Iris pigment epithelial cell (primary cell): Measurements from ENCODE around the gene KRTAP5-2.

Experiments used
- DNase-seq: peaks from one replicate; pipeline ENCODE4 v3.0.0-alpha.2; 2011; ENCODE audit warnings: low read depth

Gene KRTAP5-2

DNA sequence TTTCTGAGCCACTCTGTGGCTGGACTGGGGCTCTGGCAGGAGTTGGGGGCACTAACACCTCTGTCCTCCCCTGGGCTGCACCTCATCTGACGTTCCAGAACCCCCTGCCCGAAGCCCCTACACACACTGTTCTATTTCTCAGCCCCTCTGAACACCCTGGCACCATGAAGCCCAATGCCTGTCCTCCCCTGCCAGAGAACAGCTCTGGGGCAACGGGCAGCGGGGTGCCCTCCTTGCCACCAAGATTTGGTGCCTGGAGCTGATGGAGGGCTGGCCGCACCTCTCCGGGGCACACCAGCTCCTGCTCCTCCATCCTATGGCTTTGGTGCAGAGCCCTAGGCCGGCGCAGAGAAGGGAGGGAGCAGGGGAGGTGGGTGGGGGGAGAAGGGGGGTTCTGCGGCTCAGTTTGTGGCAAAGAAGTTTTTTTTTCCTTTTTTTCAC lies 42.4 kb downstream of the KRTAP5-2 start:
- no peak for DNase-seq

- DNase-seq = no peak
These were observed 42.9 kb downstream of the KRTAP5-2 start for GRCh38 chr11:1554981-1555712.

GRCh38 chr11:1553808-1554594 lies 44.1 kb downstream of the KRTAP5-2 start:
- DNase-seq = no peak

DNA sequence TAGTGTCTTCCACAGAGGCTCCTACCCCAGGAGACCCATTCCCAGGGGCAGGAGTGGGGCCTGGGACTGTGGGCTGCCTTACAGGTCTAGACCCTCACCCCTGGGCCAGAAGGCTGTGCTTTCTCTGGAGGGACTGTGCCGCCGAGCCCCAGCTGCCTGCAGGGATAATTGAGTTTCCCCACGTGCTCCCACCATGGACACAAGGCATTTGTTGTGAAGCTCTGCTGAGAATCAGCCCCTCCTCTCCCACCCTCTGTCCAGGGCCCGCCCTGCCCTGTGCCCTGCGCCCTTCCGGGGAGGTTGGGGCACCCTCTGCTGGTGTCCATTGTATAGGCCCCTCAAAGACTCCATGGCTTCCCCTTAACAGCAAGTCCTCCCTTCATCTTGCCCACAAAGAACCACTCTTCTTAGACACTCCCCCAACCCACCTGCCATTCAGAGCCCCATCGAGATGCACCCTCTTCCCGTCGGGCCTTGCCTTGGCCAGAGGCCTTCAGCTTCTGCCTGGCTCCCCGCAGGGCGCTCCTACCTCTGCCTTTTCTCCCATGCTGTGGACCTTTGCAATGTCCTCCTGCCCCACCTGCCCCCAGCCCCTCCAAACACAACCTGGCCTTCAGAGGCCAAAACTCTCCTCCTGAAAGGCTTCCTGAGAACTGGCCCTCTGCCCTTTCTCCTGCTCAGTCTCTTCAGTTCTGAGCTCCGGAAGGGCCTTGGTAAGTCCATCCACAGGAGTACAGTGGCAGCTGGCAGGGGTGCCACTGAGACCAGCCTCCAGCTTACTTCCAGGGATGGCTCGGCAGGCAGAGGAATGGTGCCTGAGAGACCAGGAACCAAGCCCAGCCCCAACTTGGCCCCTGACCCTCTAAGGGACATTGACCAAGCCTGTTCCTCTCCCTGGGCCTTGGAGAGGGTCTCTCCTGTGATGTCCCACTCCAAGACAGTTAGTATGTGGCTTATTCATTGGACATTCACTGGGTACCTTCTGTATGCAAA lies 48.5 kb downstream of the KRTAP5-2 start:
- no peak for DNase-seq

DNA sequence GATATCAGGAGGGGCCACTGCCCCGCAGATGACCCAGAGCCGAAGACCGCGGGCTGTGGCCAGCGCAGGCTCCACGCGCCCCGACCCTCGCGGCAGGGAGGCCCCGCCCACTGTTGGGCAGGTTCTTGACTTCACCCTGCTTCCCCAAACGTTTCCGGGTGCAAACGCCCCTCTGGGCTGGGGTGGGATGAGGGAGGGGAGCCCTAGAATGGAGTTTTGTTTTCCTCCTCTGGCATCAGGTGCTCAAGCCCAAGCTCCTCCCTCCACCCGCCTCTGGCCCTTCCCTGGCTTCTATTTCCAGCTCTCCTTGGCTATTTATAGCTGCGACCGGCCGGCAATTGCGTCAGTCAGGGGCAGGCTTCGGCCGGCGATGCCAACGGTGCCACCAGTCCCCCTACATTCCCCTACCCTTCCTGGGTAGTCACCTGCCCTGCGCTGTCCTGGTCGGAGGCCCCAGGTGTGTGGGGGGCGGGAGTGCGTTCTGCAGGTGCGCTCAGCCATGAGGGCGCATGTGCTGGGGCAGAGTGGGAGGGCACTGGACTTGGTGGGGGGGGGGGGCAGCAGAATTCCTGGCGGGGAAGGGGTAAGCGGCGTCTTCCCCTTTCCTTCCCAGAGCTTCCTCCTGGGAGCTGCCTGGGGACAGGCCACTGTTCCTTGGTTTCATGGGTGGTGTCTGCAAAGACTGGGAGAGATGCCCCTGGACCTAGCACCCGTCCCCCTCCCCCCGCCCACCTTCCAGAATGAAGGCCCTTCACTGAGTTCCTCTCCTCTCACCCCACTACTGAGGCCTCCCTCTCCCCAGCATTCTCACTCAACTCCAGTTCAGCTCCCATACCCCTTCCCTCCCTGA lies 49.6 kb downstream of the KRTAP5-2 start:
- DNase-seq = peak; percentile 47

DNA sequence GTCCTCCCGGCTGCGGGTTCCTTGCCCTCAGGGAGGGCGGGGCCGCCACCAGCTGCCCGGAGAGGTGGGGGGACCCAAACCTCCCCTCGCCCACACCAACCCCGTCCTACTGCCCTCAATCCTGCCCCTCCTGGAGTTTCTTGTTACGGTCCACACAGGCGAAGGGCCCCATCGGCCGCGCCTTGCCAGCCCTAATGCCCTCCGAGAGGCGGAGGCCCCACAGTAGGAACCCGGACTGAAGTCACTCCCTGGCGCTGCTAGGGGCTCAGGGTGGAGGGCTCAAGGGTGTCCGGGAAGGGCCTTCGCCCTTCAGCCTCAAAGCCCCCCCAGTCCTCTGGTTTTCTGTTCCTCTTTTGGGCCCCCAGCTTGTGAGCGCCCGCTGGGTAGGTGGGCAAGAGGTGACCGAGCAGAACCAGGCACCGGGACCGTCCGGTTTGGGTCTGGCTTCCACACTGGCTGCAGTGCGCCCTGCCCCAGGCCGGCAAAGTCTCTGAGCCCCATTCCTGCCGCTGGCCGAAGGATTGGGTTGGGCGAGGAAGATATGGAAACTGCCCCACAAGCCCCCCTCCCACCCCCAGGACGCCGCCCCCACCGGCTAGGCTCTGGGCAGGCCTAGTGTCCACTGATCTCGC lies 50.5 kb downstream of the KRTAP5-2 start:
- no peak for DNase-seq
